Measurements from ENCODE around the gene DPP4. TPM values are rescaled to one million over a fixed set of nuclear protein-coding genes. Genes with fewer than 3 reads are reported as not detected.
A peak's percentile ranks its signal among the peaks of the same experiment; 100 is the strongest.

DPP4 gene
- total RNA-seq, 2 donors from 2014 or later = 89.4 to 102 TPM

DNA sequence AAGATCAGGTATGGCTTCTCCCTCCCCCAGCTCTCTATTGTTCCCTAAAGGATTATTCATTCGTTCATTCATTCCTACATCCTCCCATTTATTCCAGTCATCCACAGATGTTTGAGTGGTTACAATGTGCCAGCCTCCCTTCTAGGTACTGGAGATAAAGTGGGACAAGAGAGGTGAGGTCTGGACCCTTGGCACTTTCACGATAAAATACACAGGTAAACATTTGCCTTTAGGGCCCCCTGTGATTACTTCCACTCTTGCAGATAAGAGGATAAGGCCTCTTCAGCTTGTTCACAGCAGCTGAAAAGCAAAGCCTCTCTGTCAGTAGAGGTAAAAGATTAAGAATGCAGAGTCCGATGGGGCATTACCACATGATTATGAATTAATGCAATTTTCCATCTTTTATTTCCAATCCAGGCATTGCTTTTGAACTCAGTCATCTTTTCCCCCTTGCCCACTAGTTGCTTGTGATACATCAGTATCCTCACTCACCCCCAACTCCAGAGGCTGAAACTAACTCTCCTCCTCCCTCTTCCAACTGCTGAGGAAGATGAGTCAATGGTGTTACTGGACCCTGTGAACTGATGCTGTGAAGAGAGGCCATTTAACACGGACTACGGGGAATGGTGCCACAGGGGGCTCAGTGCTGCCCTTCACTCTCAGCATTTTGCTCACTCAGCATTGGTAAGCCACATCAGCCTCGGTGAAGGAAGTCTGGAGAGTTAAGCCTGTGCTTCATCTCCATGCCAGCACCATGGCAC is 1.1 kb upstream of the DPP4 start:
- H3K27ac Mint-ChIP-seq = peak overlapping the region; percentile 67 to 87
- peaks cover 7% of the 10 kb centered on the region for H3K9me3 Mint-ChIP-seq
- H3K27me3 Mint-ChIP-seq = peaks cover 11 to 12% of the 10 kb centered on the region in 2 donors
- no peak for ATAC-seq
- no peak for DNase-seq (ENCODE audit: low spot score)
- peaks cover 49% of the 10 kb centered on the region for H3K36me3 Mint-ChIP-seq
- H3K4me1 Mint-ChIP-seq (ENCODE audit: low read depth in 2 of 2) = peaks cover 37 to 45% of the 10 kb centered on the region in 2 donors
- peak overlapping the region; percentile 88 for H3K4me3 Mint-ChIP-seq

DNA sequence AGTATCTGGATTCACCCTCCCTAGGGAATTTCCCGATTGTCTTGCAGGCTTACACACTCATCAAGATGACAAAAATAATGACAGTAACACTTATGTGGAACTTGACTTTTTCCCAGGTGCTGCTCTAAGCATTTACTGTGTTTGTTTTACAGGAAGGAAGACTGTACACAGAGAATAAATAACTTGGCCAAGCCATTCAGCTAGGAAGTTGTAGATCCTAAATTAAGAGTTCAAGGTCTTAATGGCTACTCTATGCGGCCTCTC is 549 bp upstream of the DPP4 start:
- ATAC-seq = no peak
- Mint-ChIP-seq H3K9me3 (peaks cover 7% of the 10 kb centered on the region), H3K36me3 (peaks cover 44% of the 10 kb centered on the region), H3K27ac (peak overlapping the region; percentile 67 to 87), H3K27me3 (peaks cover 11 to 12% of the 10 kb centered on the region in 2 donors), H3K4me3 (peak overlapping the region; percentile 88), H3K4me1 (ENCODE audit: low read depth in 2 of 2) (peaks cover 37 to 45% of the 10 kb centered on the region in 2 donors)
- no peak for DNase-seq (ENCODE audit: low spot score)

DNA sequence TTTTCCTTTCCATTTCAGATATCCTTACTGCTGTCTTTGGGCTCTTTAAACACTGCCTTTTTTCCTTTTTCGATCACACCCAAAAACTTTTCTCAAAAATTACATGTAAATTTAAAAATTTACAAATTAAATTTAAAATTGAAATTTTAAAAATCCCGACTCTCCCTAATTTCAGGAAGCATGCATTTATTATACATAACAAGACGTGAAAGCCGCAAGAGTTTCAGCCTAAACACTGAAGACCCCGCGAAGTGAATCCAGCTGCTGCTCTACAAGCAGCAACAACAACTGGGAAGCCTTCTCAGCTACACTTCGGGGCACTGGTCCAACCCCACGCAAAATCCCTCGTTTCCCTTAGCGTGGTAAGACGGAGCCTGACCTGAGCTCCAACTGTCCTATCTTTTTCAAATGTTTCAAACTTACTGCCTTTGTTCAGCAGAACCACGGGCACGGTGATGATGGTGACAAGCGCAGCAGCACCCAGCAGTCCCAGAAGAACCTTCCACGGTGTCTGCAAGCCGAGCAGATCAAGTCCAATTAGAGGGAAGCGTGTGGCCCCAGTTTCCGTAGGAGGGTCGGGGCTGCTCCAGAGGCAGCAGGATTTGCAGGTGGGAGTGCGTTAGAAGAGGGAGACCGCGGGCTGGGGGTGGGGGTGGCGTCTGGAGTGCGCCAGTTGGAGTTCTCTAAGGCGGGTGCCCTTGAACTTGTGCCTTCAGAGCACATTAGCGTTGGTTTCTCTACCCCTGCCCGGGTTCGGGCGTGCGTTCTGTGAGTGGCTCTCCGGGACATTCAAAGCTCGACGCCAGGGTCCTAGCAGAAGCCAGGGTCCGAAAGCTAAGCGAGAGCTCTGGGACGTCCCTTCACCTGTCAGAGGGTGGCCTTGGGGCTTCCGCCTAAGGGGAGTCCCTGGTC is 783 bp downstream of the DPP4 start:
- Mint-ChIP-seq H3K4me1 (ENCODE audit: low read depth in 2 of 2) (peaks cover 37 to 45% of the 10 kb centered on the region in 2 donors), H3K36me3 (peaks cover 41% of the 10 kb centered on the region), H3K4me3 (peak overlapping the region; percentile 88), H3K27ac (peak overlapping the region; percentile 67 to 87), H3K9me3 (peaks cover 6% of the 10 kb centered on the region), H3K27me3 (peaks cover 11 to 12% of the 10 kb centered on the region in 2 donors)
- peak; percentile 24 to 29 for ATAC-seq
- no peak for DNase-seq (ENCODE audit: low spot score)

DNA sequence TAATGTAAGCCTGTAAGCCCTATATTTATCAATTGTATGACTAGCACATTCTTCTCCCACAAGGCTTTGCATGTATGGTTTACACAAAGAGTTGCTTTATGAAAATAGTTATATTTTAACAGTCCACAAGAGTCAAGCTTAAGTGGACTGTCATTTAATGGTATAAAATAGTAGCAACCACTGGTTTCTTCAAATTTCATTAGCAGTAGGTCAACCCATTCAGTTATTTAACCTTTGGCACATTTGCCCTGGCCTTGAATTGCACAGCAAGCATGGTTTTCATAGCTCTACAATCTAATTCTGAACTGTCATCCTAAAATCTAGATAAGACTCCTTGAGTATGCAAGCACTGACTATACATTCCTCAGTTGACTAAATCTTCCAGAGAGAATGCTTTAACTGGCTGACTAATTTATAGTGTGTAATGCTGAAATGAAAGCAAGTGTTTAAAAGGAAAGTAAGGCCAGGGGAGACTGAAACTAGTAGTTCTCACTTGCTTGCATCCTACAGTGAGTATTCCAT is 1.8 kb downstream of the DPP4 start:
- H3K4me3 Mint-ChIP-seq = peak overlapping the region; percentile 88

DNA sequence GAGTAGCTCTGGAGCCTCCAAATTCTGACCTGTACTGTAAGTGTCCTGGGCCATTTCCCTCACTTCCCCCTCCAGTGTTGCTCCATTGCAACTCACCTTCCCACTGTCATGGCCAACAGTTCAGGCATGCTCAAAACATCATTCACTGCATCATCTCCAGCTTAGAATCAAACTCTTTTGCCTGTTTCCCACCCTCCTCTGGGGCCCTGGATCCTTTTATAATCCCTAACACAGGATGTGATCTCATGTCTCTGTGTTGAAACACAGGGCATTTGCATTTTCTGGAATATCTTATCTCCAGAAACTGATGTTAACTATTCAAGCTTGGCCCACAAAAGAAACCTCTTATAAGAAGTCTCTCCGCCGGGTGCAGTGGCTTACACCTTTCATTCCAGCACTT is 3.0 kb downstream of the DPP4 start:
- Mint-ChIP-seq H3K4me3 (peak overlapping the region; percentile 82), H3K36me3 (peaks cover 28% of the 10 kb centered on the region), H3K27ac (peak overlapping the region in 1 of 2 donors; percentile 68), H3K9me3 (peaks cover 4% of the 10 kb centered on the region), H3K27me3 (peaks cover 9 to 12% of the 10 kb centered on the region in 2 donors), H3K4me1 (ENCODE audit: low read depth in 2 of 2) (peaks cover 37 to 42% of the 10 kb centered on the region in 2 donors)
- DNase-seq (ENCODE audit: low spot score) (no peak), ATAC-seq (no peak)

More for the DNA sequence above, 1.8 kb downstream of the DPP4 start:
- peak; percentile 65 to 74 for ATAC-seq
- Mint-ChIP-seq H3K9me3 (peaks cover 4% of the 10 kb centered on the region), H3K27me3 (peaks cover 11 to 12% of the 10 kb centered on the region in 2 donors), H3K36me3 (peaks cover 31% of the 10 kb centered on the region), H3K4me1 (ENCODE audit: low read depth in 2 of 2) (peaks cover 37 to 45% of the 10 kb centered on the region in 2 donors), H3K27ac (peak overlapping the region; percentile 67 to 87)
- DNase-seq (ENCODE audit: low spot score) = no peak

DNA sequence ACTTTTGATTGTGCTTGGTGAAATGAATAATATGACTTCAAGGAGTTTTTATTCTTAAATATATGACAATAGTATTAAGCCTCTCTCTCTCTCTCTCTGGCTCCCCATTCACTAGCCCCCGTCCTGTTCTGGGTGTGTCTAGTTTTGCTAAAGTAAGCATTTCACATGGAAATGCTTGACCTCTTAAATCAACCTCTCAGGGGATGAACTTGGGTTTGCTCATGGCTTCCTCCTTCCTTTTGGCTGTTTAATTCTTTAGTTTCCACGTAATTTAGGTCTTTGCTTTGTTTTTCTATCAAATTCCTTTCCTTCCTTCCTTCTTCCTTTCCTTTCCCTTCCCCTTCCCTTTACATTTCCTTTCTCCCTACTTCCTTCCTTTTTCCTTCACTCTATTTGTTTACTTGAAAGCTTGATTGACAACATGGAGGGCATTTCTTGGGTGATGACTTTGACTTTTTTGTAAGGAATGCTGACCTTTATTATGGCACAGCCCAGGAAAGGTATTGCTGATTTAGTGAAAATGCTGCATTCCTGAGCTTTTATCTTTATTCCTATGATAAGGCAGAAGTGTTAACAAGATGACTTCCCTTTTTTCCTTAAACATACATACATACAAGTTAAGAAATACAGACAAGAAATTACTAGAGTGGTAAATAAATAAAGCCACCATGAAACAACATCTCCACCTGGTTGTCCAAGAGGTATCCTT is 3.6 kb downstream of the DPP4 start:
- ATAC-seq (no peak), DNase-seq (ENCODE audit: low spot score) (no peak)
- Mint-ChIP-seq H3K27ac (peak overlapping the region; percentile 26 to 68), H3K36me3 (peaks cover 24% of the 10 kb centered on the region), H3K4me1 (ENCODE audit: low read depth in 2 of 2) (peaks cover 31 to 37% of the 10 kb centered on the region in 2 donors), H3K9me3 (peaks cover 4% of the 10 kb centered on the region), H3K4me3 (peak overlapping the region; percentile 82), H3K27me3 (peaks cover 5 to 12% of the 10 kb centered on the region in 2 donors)

DNA sequence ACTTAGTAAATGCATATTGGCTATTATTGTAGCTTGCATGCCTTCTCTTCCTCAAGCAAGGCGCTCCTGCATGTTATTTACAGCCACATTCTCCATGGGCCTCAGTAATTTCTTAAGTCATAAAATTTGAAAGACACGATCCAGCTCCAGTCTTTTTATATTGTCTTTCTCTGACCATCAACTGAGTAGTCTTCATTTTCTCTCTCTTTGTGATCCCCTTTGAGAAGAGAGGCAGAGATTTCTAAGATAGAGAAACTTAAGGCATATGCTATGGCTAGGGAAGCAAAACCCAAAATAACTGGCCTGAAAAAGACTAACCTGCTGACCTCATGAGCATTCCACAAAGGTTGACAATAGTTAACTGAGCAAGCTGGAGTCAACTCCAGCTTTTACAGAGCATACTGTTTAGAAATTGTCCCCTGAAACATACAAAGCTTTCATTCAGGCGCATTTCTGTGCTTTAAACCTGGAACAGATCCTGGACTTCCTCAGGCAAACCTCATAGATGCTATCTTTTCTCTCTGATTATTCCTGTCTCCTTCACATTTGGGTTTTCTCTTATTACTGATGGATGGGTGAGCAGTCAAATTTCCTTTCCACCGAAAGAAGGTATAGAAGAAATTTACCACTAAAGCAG is 4.6 kb downstream of the DPP4 start:
- peaks cover 4% of the 10 kb centered on the region for H3K9me3 Mint-ChIP-seq
- ATAC-seq = no peak
- peaks cover 22 to 35% of the 10 kb centered on the region in 2 donors for H3K4me1 Mint-ChIP-seq (ENCODE audit: low read depth in 2 of 2)
- H3K36me3 Mint-ChIP-seq = peaks cover 24% of the 10 kb centered on the region
- peak overlapping the region; percentile 18 for H3K4me3 Mint-ChIP-seq
- no peak for DNase-seq (ENCODE audit: low spot score)
- H3K27me3 Mint-ChIP-seq = peaks cover 5 to 12% of the 10 kb centered on the region in 2 donors
- H3K27ac Mint-ChIP-seq = no peak overlapping the region

DNA sequence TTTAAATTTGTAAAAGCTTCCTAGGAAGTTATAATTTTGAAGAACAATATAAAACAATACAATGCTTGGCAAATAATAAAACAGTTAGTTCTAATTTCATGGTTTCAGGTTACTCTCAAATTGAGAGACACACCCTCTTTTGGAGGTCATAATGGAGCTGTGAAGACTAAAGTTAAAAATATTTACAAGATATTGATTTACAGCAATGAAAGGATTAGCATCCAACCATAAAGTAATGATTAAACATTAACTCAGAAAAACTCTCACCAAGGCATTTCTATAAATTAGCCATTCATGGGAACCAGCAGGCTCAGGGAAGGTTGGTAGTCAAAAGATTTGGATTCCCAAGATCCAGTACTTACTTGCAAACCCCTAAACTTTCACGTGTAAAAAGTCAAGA is 6.4 kb downstream of the DPP4 start:
- Mint-ChIP-seq H3K9me3 (peaks cover 4% of the 10 kb centered on the region), H3K4me3 (no peak overlapping the region), H3K36me3 (peaks cover 29% of the 10 kb centered on the region), H3K4me1 (ENCODE audit: low read depth in 2 of 2) (peaks cover 23 to 41% of the 10 kb centered on the region in 2 donors), H3K27ac (no peak overlapping the region), H3K27me3 (peaks cover 2 to 12% of the 10 kb centered on the region in 2 donors)
- no peak for ATAC-seq
- no peak for DNase-seq (ENCODE audit: low spot score)

DNA sequence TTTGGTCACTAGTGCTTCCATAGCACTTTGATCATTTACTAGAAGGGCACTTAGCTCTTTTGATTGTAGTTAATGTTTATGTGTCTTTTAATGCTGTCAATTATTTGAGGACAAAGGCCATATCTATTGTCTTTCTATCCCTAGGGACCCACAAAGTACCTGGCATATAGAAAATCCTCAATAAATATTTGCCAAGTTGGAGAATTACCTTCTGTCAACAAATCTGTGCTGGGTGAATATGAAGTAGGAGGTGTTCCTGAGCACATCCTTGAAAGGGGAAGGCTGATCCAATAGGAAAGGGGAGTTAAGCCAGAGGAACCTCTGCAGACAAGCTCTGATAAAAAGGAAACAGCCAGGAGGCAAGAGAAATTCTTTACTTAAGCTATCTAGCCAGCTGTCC is 8.2 kb downstream of the DPP4 start:
- peaks cover 29% of the 10 kb centered on the region for H3K36me3 Mint-ChIP-seq
- no peak overlapping the region for H3K4me3 Mint-ChIP-seq
- peaks cover 22 to 39% of the 10 kb centered on the region in 2 donors for H3K4me1 Mint-ChIP-seq (ENCODE audit: low read depth in 2 of 2)
- DNase-seq (ENCODE audit: low spot score) (no peak), ATAC-seq (no peak)
- H3K27ac Mint-ChIP-seq = no peak overlapping the region
- peaks cover 4% of the 10 kb centered on the region for H3K9me3 Mint-ChIP-seq
- peaks cover 2 to 7% of the 10 kb centered on the region in 2 donors for H3K27me3 Mint-ChIP-seq

DNA sequence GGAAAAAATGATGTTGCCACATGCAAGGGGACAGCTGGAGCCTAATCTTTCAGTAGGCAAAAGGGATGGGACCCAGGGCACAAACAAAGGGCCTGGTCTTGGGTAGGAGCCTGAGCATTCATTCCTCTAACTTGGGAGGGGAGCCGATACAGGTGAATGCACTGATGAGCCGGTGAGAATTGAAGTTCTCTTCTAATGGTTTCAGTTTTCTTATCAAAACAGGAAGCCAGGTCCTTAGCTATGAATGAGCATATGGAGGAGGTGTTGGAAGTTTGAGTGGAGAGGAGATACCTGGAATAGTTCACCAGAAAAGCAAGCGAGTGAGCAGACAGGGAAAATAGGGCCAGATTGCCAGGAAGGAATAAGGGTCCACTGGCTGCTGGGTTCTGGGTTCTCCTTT is 10.1 kb downstream of the DPP4 start:
- H3K27me3 Mint-ChIP-seq = no peaks in the 10 kb centered on the region
- DNase-seq (ENCODE audit: low spot score) (no peak), ATAC-seq (no peak)
- H3K9me3 Mint-ChIP-seq = no peaks in the 10 kb centered on the region
- peaks cover 19% of the 10 kb centered on the region for H3K36me3 Mint-ChIP-seq
- H3K4me1 Mint-ChIP-seq (ENCODE audit: low read depth in 2 of 2) = peaks cover 21 to 43% of the 10 kb centered on the region in 2 donors
- peak overlapping the region; percentile 15 to 66 for H3K27ac Mint-ChIP-seq
- no peak overlapping the region for H3K4me3 Mint-ChIP-seq

DNA sequence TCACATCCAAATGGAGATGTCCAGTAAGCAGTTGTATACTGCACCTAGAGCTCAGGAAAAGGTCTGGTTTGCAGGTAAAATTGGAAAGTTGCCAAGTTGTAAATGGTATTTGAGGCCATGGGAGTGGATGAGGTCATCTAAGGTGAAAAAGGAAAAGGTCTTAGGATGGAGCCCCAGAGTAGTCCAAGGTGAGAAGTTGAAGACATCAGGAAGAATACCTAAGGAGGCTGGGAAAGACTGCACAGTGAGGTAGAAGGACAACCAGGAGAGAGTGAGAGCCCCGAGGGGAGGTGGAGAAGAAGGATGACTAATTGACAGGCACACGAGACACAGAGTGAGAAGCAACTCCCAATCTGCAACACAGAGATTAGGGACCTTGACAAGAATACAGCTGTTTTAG is 10.7 kb downstream of the DPP4 start:
- Mint-ChIP-seq H3K4me1 (ENCODE audit: low read depth in 2 of 2) (peaks cover 21 to 47% of the 10 kb centered on the region in 2 donors), H3K4me3 (peak overlapping the region; percentile 16)

DNA sequence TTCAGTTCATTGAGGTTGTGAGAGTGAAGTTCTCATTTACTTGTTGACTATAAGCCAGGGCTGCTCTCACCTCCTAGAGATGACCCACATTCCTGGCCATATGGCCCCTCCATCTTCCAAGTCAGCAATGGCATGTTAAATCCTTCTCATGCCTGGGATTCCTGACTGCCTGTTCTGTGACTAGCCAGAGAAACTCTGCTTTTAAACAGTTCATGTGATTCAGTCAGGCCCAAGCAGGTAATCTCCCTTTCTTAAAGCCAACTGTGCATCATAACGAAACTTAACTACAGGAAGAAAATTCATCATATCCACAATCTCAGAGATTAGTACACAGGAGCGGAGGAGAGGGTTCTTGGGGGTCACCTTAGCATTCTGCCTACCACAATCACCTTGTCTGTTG is 11.5 kb downstream of the DPP4 start:
- Mint-ChIP-seq H3K9me3 (no peaks in the 10 kb centered on the region), H3K4me3 (peak overlapping the region; percentile 16), H3K4me1 (ENCODE audit: low read depth in 2 of 2) (peaks cover 23 to 51% of the 10 kb centered on the region in 2 donors), H3K36me3 (peaks cover 19% of the 10 kb centered on the region), H3K27ac (peak overlapping the region; percentile 50 to 66), H3K27me3 (no peaks in the 10 kb centered on the region)
- DNase-seq (ENCODE audit: low spot score) (no peak), ATAC-seq (no peak)

More for the DNA sequence above, 10.7 kb downstream of the DPP4 start:
- Mint-ChIP-seq H3K27ac (peak overlapping the region; percentile 50 to 66), H3K27me3 (no peaks in the 10 kb centered on the region), H3K9me3 (no peaks in the 10 kb centered on the region), H3K36me3 (peaks cover 19% of the 10 kb centered on the region)
- ATAC-seq (no peak), DNase-seq (ENCODE audit: low spot score) (no peak)

DNA sequence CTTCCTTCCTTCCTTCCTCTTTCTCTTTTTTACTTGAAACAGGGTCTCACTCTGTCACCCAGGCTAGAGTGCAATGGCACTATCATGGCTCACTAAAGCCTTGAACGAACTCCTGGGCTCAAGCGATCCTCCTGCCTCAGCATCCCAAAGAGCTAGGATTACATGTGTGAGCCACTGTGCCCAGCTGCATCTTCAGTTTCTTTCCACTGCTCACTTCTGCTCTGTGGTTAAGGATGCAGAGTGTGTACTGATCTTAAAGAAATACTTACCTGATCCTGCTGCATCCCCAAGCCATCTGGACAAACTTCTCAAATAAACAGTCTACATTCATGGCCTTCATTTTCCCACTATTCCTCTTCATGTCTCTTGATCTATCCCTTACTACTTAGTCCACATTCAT is 13.0 kb downstream of the DPP4 start:
- Mint-ChIP-seq H3K36me3 (peaks cover 29% of the 10 kb centered on the region), H3K9me3 (no peaks in the 10 kb centered on the region), H3K27ac (peak overlapping the region; percentile 65 to 84), H3K4me1 (ENCODE audit: low read depth in 2 of 2) (peaks cover 28 to 56% of the 10 kb centered on the region in 2 donors), H3K27me3 (no peaks in the 10 kb centered on the region), H3K4me3 (peak overlapping the region; percentile 56)
- no peak for ATAC-seq
- DNase-seq (ENCODE audit: low spot score) = no peak

Data from natural killer cell treated with Interleukin-12 subunit alpha and Interleukin-12 subunit beta and Interleukin-15 and Interleukin-18, amount 100 ng/mL, for 72 hours (primary cell).